Measurements from ENCODE around the gene SLC38A3.

DNA sequence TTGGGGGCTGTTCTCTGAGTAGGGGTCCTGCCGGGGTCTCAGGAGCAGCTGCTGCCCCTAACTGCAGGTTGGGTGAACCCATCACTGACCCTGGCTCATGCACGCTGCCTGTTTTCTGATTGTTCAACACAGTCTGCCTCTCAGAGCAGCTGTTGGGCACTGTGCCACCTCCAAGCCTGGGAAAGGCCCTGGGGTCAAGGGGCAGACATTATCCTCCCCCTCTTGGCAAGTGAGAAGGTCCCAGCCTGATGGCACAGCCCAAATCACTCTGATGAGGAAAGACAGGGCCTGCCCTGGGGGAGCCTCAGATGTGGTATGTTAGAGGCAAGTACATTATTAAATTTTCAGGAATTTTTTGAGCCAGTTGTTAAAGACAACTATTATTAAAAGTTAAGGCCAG, 27.7 kb upstream of the SLC38A3 start:
- TF ChIP-seq, protein P1, sequence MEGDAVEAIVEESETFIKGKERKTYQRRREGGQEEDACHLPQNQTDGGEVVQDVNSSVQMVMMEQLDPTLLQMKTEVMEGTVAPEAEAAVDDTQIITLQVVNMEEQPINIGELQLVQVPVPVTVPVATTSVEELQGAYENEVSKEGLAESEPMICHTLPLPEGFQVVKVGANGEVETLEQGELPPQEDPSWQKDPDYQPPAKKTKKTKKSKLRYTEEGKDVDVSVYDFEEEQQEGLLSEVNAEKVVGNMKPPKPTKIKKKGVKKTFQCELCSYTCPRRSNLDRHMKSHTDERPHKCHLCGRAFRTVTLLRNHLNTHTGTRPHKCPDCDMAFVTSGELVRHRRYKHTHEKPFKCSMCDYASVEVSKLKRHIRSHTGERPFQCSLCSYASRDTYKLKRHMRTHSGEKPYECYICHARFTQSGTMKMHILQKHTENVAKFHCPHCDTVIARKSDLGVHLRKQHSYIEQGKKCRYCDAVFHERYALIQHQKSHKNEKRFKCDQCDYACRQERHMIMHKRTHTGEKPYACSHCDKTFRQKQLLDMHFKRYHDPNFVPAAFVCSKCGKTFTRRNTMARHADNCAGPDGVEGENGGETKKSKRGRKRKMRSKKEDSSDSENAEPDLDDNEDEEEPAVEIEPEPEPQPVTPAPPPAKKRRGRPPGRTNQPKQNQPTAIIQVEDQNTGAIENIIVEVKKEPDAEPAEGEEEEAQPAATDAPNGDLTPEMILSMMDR (IDR thresholded peaks at IDR 0.05) = no peak
- TF ChIP-seq POLR2A (IDR thresholded peaks at IDR 0.05) (no peak), POLR2AphosphoS5 (IDR thresholded peaks at IDR 0.05; ENCODE audit: insufficient read depth in 1 of 2, low read depth in 1 of 2) (no peak)
